Fibroblast of villous mesenchyme (primary cell): Measurements from ENCODE around the gene DENND10. TPM values are rescaled to one million over a fixed set of nuclear protein-coding genes. Genes with fewer than 3 reads are reported as not detected.
"Not testable (repeated sequence)": the region's sequence is repeated elsewhere in the genome, so short reads cannot be mapped to it uniquely, and the experiment has no call there.

ENCODE experiments used
- DNase-seq: peaks from one replicate; pipeline ENCODE4 v3.0.0-alpha.2; 2010; ENCODE audit warnings: low read depth
- H3K4me3 ChIP-seq: 2 replicates; pipeline ENCODE4 v1.5.1; 2011; ENCODE audit warnings: low read depth, mild to moderate bottlenecking, low read length
- CTCF ChIP-seq: IDR thresholded peaks from 2 replicates; pipeline ENCODE4 v1.5.1; 2012; ENCODE audit warnings: low read depth, mild to moderate bottlenecking, low read length; ENCODE audit not compliant: insufficient read depth
- total RNA-seq: library from RNA; depleted of rRNA; stranded (reverse); fragments of >200 nt; gene quantifications from 2 replicates; pipeline ENCODE4 v1.2.3, GENCODE V29; 2012

DENND10 gene
- total RNA-seq, 1 donor, result 94.6 TPM

- no peak for TF ChIP-seq CTCF
- no peak for DNase-seq
- H3K4me3 ChIP-seq, result no peak overlapping the region
Observed at GRCh38 chr10:119100434-119101238, 3.3 kb upstream of the DENND10 start.

GRCh38 chr10:119101366-119102098, 2.4 kb upstream of the DENND10 start:
- DNase-seq, result no peak
- TF ChIP-seq CTCF, result no peak
- H3K4me3 ChIP-seq, result no peak overlapping the region

GRCh38 chr10:119103241-119103902, 541 bp upstream of the DENND10 start:
- TF ChIP-seq CTCF, result no peak
- no peak for DNase-seq
- no peak overlapping the region for H3K4me3 ChIP-seq

- H3K4me3 ChIP-seq, result peak overlapping the region; percentile 78
- TF ChIP-seq CTCF, result no peak
- peak; percentile 48 for DNase-seq
Observed at GRCh38 chr10:119104654-119105015, 722 bp downstream of the DENND10 start.

GRCh38 chr10:119105155-119105554, 1.2 kb downstream of the DENND10 start:
- no peak for TF ChIP-seq CTCF
- H3K4me3 ChIP-seq, result peak overlapping the region; percentile 78
- no peak for DNase-seq

- not testable (repeated sequence) for DNase-seq
Observed at GRCh38 chr10:119105899-119106298, 2.0 kb downstream of the DENND10 start.

GRCh38 chr10:119107106-119107505, 3.2 kb downstream of the DENND10 start:
- H3K4me3 ChIP-seq, DNase-seq: not testable (repeated sequence)

More at GRCh38 chr10:119105899-119106298, 2.0 kb downstream of the DENND10 start:
- H3K4me3 ChIP-seq, result not testable (repeated sequence)

GRCh38 chr10:119107771-119108170, 3.9 kb downstream of the DENND10 start:
- H3K4me3 ChIP-seq, DNase-seq: not testable (repeated sequence)
